GM12878 (cell line): ENCODE results near the gene ZC3H6. TPM values are rescaled to one million over a fixed set of nuclear protein-coding genes. Genes with fewer than 3 reads are reported as not detected.

Experiments
- ATAC-seq: fragments of 200-7000 bp; cut with Tn5 transposase; 3 replicates; pipeline ENCODE4 v1.9.1; 2020; ENCODE audit warnings: mild to moderate bottlenecking, moderate library complexity
- BruUV-seq: library from RNA; stranded (reverse); fragments of 400-500 nt; replicated peaks from 2 replicates; lab custom pipeline; 2021; lab: Mats Ljungman, UMichigan
- CTCF ChIA-PET: fragments of 300-600 bp; sonication (Branson Sonifier 250); formaldehyde crosslinking; extraction: SDS; loops from one replicate; lab custom pipeline; 2021; ENCODE audit warnings: inconsistent platforms; lab: Yijun Ruan, JAX
- POLR2A ChIA-PET: fragments of 350-600 bp; formaldehyde crosslinking; extraction: SDS; loops from one replicate; lab custom pipeline; 2021; ENCODE audit warnings: inconsistent platforms; lab: Charles Lee
- RAD21 ChIA-PET: fragments of 300-600 bp; sonication (Branson Sonifier 250); formaldehyde crosslinking; loops from one replicate; lab custom pipeline; 2023; ENCODE audit warnings: antibody characterized with exemption; ENCODE audit not compliant: unreplicated experiment; lab: Charles Lee
- SMC1A ChIA-PET: fragments of 300-600 bp; sonication (Branson Sonifier 250); formaldehyde crosslinking; loops from one replicate; lab custom pipeline; 2023; ENCODE audit not compliant: unreplicated experiment, uncharacterized antibody; lab: Charles Lee
- DNase-seq: peaks from one replicate; pipeline ENCODE4 v3.0.0-alpha.2; 2011; ENCODE audit warnings: low read depth, low spot score
- FAIRE-seq: peaks from 3 replicates; lab custom pipeline; 2011; peaks lifted over from hg19 to GRCh38; lab: Jason Lieb, UNC
- H2AFZ ChIP-seq: 2 replicates; pipeline ENCODE4 v1.6.0; 2011; ENCODE audit warnings: low read depth, low read length, control low read depth; ENCODE audit not compliant: control insufficient read depth
- H3K27ac ChIP-seq: 2 replicates; pipeline ENCODE4 v1.5.1; 2011; ENCODE audit warnings: control low read depth; ENCODE audit not compliant: control insufficient read depth, insufficient read depth
- H3K27me3 ChIP-seq, 2 experiments: replicated peaks in 1 of 2; 2 replicates each; pipeline versions ENCODE4 v1.6.0 to v1.6.1; 2011; ENCODE audit warnings: low read length in 1 of 2; ENCODE audit not compliant: control insufficient read depth in 2 of 2, insufficient read depth in 2 of 2
- H3K36me3 ChIP-seq, 2 experiments: 2 replicates each; pipeline ENCODE4 v1.5.1; 2011; ENCODE audit warnings: low read length in 1 of 2; ENCODE audit not compliant: control insufficient read depth in 2 of 2, insufficient read depth in 2 of 2
- H3K4me1 ChIP-seq: 2 replicates; pipeline ENCODE4 v1.6.1; 2011; ENCODE audit warnings: mild to moderate bottlenecking, low read length, moderate library complexity, mixed read lengths; ENCODE audit not compliant: control insufficient read depth, insufficient read depth
- H3K4me2 ChIP-seq: 2 replicates; pipeline ENCODE4 v1.6.0; 2011; ENCODE audit warnings: control low read depth; ENCODE audit not compliant: control insufficient read depth, insufficient read depth
- H3K4me3 ChIP-seq: fragments of 200-600 bp; sonication (generic); 2 replicates; pipeline ENCODE4 v1.5.1; 2016
- H3K79me2 ChIP-seq: 2 replicates; pipeline ENCODE4 v1.6.0; 2011; ENCODE audit warnings: low read length; ENCODE audit not compliant: control insufficient read depth, insufficient read depth
- H3K9ac ChIP-seq: 2 replicates; pipeline ENCODE4 v1.8.0; 2011; ENCODE audit warnings: low read length, control low read depth, mixed read lengths; ENCODE audit not compliant: control insufficient read depth, insufficient read depth
- H3K9me3 ChIP-seq: replicated peaks from 3 replicates; pipeline ENCODE4 v1.5.1; 2011; ENCODE audit warnings: mild to moderate bottlenecking, low read length; ENCODE audit not compliant: control insufficient read depth, insufficient read depth
- H4K20me1 ChIP-seq: 2 replicates; pipeline ENCODE4 v1.6.0; 2011; ENCODE audit not compliant: control insufficient read depth, insufficient read depth
- BHLHE40 ChIP-seq, 2 experiments: fragments of 450-650 bp in 1 of 2; IDR thresholded peaks; 2 replicates each; pipeline ENCODE4 v1.6.1; 2011 to 2017; ENCODE audit warnings: low read depth in 2 of 2, borderline replicate concordance in 1 of 2, improper control_type of control experiment in 1 of 2, low read length in 1 of 2, mild to moderate bottlenecking in 1 of 2
- CBFB ChIP-seq: IDR thresholded peaks from 2 replicates; pipeline ENCODE4 v1.6.1; 2016; ENCODE audit warnings: antibody characterized with exemption, low read depth
- EP300 ChIP-seq, 2 experiments: fragments of 150-350 bp in 1 of 2; IDR thresholded peaks; 2 replicates each; pipeline ENCODE4 v1.6.1; 2011 to 2012; ENCODE audit warnings: low read depth in 2 of 2, low read length in 2 of 2, borderline replicate concordance in 1 of 2, improper control_type of control experiment in 1 of 2, inconsistent platforms in 1 of 2; ENCODE audit not compliant: control insufficient read depth in 1 of 2
- HSF1 ChIP-seq: fragments of 150-350 bp; IDR thresholded peaks from 2 replicates; pipeline ENCODE4 v1.6.1; 2014; ENCODE audit warnings: mild to moderate bottlenecking, low read depth, low read length
- PAX8 ChIP-seq: fragments of 450-650 bp; IDR thresholded peaks from 2 replicates; pipeline ENCODE4 v1.6.1; 2017; ENCODE audit warnings: mild to moderate bottlenecking, moderate library complexity
- POLR2AphosphoS2 ChIP-seq: IDR thresholded peaks from 2 replicates; pipeline ENCODE4 v1.6.1; 2011; ENCODE audit warnings: low read depth, mild to moderate bottlenecking, low read length, improper control_type of control experiment, moderate library complexity
- RAD51 ChIP-seq: fragments of 450-650 bp; IDR thresholded peaks from 2 replicates; pipeline ENCODE4 v1.6.1; 2016; ENCODE audit warnings: moderate library complexity, mild to moderate bottlenecking, inconsistent platforms
- RCOR1 ChIP-seq: conservative IDR thresholded peaks from 2 replicates; pipeline ENCODE4 v1.6.1; 2012; ENCODE audit warnings: low read depth, low read length, improper control_type of control experiment
- ZZZ3 ChIP-seq: IDR thresholded peaks from 2 replicates; pipeline ENCODE4 v1.6.1; 2011; ENCODE audit warnings: low read depth; ENCODE audit not compliant: control insufficient read depth, insufficient read length
- in situ Hi-C: fragments of 300-500 bp; cut with MboI; formaldehyde crosslinking; loops from 9 replicates; pipeline ENCODE4 v1.14.3; 2018; ENCODE audit warnings: mixed read lengths
- intact Hi-C: fragments of 100-400 bp; cut with micrococcal nuclease; formaldehyde crosslinking; loops from one replicate; pipeline ENCODE4 v1.14.2; 2022; ENCODE audit not compliant: unreplicated experiment
- polyA plus RNA-seq, 11 experiments: library from polyadenylated mRNA; depleted of rRNA in 4 of 11; unstranded in 6 of 11; stranded (reverse) in 5 of 11; fragments of >200 nt; fragmentation: Nextera tagmentation in 4 of 11; fragmentation: Illumina TruSeq in 1 of 11; extraction: Ambion mirVana in 4 of 11; extraction: Trizol in 1 of 11; gene quantifications; 1 replicate in 1 of 11; 2 replicates in 10 of 11; pipeline versions ENCODE4 v1.2.1 to v1.2.3, GENCODE V29; 2011 to 2016; ENCODE audit warnings: inconsistent platforms in 2 of 11, missing spikeins in 2 of 11, low read depth in 1 of 11
- total RNA-seq, 4 experiments: library from RNA; depleted of rRNA in 3 of 4; stranded (reverse); fragments of >200 nt in 3 of 4; fragmentation: Illumina TruSeq in 1 of 4; extraction: Trizol in 1 of 4; gene quantifications; 2 replicates each; pipeline versions ENCODE4 v1.2.1 to v1.2.3, GENCODE V29; 2013 to 2021
- TF ChIP-seq, protein P1 (sequence below): fragments of 450-650 bp; IDR thresholded peaks from 2 replicates; pipeline ENCODE4 v1.6.1; 2018; ENCODE audit warnings: borderline replicate concordance, mild to moderate bottlenecking; ENCODE audit not compliant: partially characterized antibody

ZC3H6 gene
- total and polyA plus RNA-seq, 10 of the 15 experiments (the other 5 are each of a cell fraction or from before 2014, with no cell fraction given), result 0.53 to 4.7 (median 1.9) TPM

- TF ChIP-seq ZZZ3 (no peak), HSF1 (no peak), POLR2AphosphoS2 (no peak), RCOR1 (no peak), RAD51 (no peak), CBFB (no peak), PAX8 (no peak)
- TF ChIP-seq, protein P1, sequence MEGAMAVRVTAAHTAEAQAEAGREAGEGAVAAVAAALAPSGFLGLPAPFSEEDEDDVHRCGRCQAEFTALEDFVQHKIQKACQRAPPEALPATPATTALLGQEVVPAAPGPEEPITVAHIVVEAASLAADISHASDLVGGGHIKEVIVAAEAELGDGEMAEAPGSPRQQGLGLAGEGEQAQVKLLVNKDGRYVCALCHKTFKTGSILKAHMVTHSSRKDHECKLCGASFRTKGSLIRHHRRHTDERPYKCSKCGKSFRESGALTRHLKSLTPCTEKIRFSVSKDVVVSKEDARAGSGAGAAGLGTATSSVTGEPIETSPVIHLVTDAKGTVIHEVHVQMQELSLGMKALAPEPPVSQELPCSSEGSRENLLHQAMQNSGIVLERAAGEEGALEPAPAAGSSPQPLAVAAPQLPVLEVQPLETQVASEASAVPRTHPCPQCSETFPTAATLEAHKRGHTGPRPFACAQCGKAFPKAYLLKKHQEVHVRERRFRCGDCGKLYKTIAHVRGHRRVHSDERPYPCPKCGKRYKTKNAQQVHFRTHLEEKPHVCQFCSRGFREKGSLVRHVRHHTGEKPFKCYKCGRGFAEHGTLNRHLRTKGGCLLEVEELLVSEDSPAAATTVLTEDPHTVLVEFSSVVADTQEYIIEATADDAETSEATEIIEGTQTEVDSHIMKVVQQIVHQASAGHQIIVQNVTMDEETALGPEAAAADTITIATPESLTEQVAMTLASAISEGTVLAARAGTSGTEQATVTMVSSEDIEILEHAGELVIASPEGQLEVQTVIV, result no peak
Observed at GRCh38 chr2:112301171-112301584, 25.8 kb downstream of the ZC3H6 start (continued).

DNA sequence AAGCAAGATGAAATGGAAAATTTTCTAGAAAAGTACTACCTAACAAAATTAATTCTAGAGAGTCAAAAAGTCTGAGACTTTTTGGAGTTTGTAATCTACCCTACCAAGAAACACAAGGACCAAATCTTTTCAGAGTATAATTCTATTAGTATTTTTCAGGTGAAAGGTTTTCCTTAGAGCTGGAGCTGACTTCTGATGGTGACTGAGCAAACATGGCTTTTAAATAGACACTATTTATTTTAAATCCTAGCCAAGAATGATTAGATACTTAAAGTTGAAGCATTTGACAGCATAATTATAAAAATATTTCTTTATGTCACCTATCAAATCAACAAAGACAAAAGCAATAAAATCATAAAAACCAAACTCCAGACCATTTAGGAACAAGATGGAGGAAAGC, 26.6 kb downstream of the ZC3H6 start:
- in situ Hi-C loops, result no loop called here

More for the DNA sequence above, 26.6 kb downstream of the ZC3H6 start:
- RAD21 ChIA-PET, result no interaction called here
- H3K79me2 ChIP-seq, result no peaks in the 10 kb centered on the region
- BruUV-seq, result no TSS peak
- no peak overlapping the region for H3K9ac ChIP-seq
- POLR2A ChIA-PET, result no interaction called here
- H3K36me3 ChIP-seq, result no peaks in the 10 kb centered on the region
- ATAC-seq (no peak), DNase-seq (no peak), FAIRE-seq (no peak)
- no peak overlapping the region for H2AFZ ChIP-seq
- no peaks in the 10 kb centered on the region for H3K4me1 ChIP-seq
- H3K4me3 ChIP-seq, result no peak overlapping the region
- H3K27me3 ChIP-seq, result no peaks in the 10 kb centered on the region
- CTCF ChIA-PET, result no interaction called here
- TF ChIP-seq BHLHE40 (IDR thresholded peaks at IDR 0.05; ENCODE audit: borderline replicate concordance in 1 of 2, low read depth in 2 of 2, low read length in 1 of 2) (no peak), EP300 (IDR thresholded peaks at IDR 0.05; ENCODE audit: borderline replicate concordance in 1 of 2, control insufficient read depth in 1 of 2, low read depth in 2 of 2, low read length in 2 of 2) (no peak)
- SMC1A ChIA-PET, result no interaction called here
- H3K4me2 ChIP-seq, result no peak overlapping the region
- no peak overlapping the region for H3K27ac ChIP-seq
- H3K9me3 ChIP-seq, result no peaks in the 10 kb centered on the region
- intact Hi-C loops, result no loop called here
- no peaks in the 10 kb centered on the region for H4K20me1 ChIP-seq
